HG03108 (cell line): Measurements from ENCODE around the gene KCTD19.

ENCODE experiments used
- ATAC-seq: cut with Tn5 transposase; IDR thresholded peaks from one replicate; pipeline ENCODE4 v1.9.1; 2021; ENCODE audit warnings: moderate library complexity; ENCODE audit not compliant: unreplicated experiment

Gene KCTD19

GRCh38 chr16:67246081-67246755, 80.3 kb downstream of the KCTD19 start:
- ATAC-seq: peak; percentile 24

GRCh38 chr16:67245674-67246080, 80.9 kb downstream of the KCTD19 start:
- ATAC-seq: no peak

GRCh38 chr16:67245186-67245585, 81.4 kb downstream of the KCTD19 start:
- no peak for ATAC-seq

GRCh38 chr16:67244387-67245185, 82.0 kb downstream of the KCTD19 start:
- peak; percentile 42 for ATAC-seq

- no peak for ATAC-seq
These were observed 83.1 kb downstream of the KCTD19 start for GRCh38 chr16:67243481-67243880.

GRCh38 chr16:67242138-67242730, 84.3 kb downstream of the KCTD19 start:
- ATAC-seq: no peak

- ATAC-seq: no peak
These were observed 85.3 kb downstream of the KCTD19 start for GRCh38 chr16:67241008-67241900.

- no peak for ATAC-seq
These were observed 86.0 kb downstream of the KCTD19 start for GRCh38 chr16:67240506-67240905.
